Tibial artery (tissue), 4 donors: ENCODE data around the gene FH.

Source experiments
- DNase-seq, 2 donors: peaks; one replicate each; pipeline ENCODE4 v3.0.0-alpha.2; 2019
- H3K27ac ChIP-seq, 2 donors: fragments of 200-600 bp; sonication (generic) in 1 of 2; 1 replicate in 1 of 2; 2 replicates in 1 of 2; pipeline ENCODE4 v1.5.1; 2018 to 2019; ENCODE audit warnings: mild to moderate bottlenecking in 1 of 2
- H3K27me3 ChIP-seq, 2 donors: fragments of 200-600 bp; sonication (generic) in 1 of 2; one replicate each; pipeline versions ENCODE4 v1.5.1 to v1.6.0; 2016 to 2019
- H3K36me3 ChIP-seq, 3 donors: fragments of 200-600 bp; sonication (generic) in 2 of 3; one replicate each; pipeline ENCODE4 v1.5.1; 2016 to 2019; ENCODE audit warnings: mild to moderate bottlenecking in 2 of 3
- H3K4me1 ChIP-seq, 4 donors: fragments of 200-600 bp; sonication (generic) in 2 of 4; 1 replicate in 3 of 4; 2 replicates in 1 of 4; pipeline ENCODE4 v1.5.1; 2016 to 2019
- H3K4me3 ChIP-seq, 2 donors: fragments of 200-600 bp; sonication (generic) in 1 of 2; 1 replicate in 1 of 2; 2 replicates in 1 of 2; pipeline ENCODE4 v1.5.1; 2018 to 2019; ENCODE audit warnings: mild to moderate bottlenecking in 2 of 2
- H3K9me3 ChIP-seq, 3 donors: fragments of 200-600 bp; sonication (generic) in 1 of 3; one replicate each; pipeline ENCODE4 v1.5.1; 2016 to 2019
- CTCF ChIP-seq, 2 experiments: fragments of 200-600 bp in 1 of 2; fragments of 450-650 bp in 1 of 2; IDR thresholded peaks; one replicate each; pipeline ENCODE4 v1.5.1; 2017 to 2019; ENCODE audit warnings: antibody characterized with exemption in 2 of 2, mild to moderate bottlenecking in 1 of 2, moderate library complexity in 1 of 2
- intact Hi-C: fragments of 100-400 bp; cut with DNase I; formaldehyde crosslinking; loops from one replicate; pipeline ENCODE4 v1.15.0; 2023; ENCODE audit warnings: low total_unique reads

Gene FH

GRCh38 chr1:241520080-241520465, 518 bp upstream of the FH start:
- Histone ChIP-seq H3K4me1 (peaks cover 0 to 17% (median 8%) of the 10 kb centered on the region in 4 donors), H3K9me3 (no peaks in the 10 kb centered on the region), H3K27ac (peak overlapping the region; percentile 83 to 93), H3K36me3 (no peaks in the 10 kb centered on the region), H3K4me3 (peak overlapping the region; percentile 80 to 91), H3K27me3 (no peaks in the 10 kb centered on the region)
- no peak for DNase-seq
- intact Hi-C loops: no loop called here
- TF ChIP-seq CTCF (IDR thresholded peaks at IDR 0.05): no peak

GRCh38 chr1:241518476-241519307, 863 bp downstream of the FH start:
- intact Hi-C loops: no loop called here
- Histone ChIP-seq H3K4me1 (peaks cover 0 to 17% (median 8%) of the 10 kb centered on the region in 4 donors), H3K36me3 (no peaks in the 10 kb centered on the region), H3K4me3 (peak overlapping the region; percentile 80 to 91), H3K27ac (peak overlapping the region; percentile 83 to 93), H3K9me3 (no peaks in the 10 kb centered on the region), H3K27me3 (no peaks in the 10 kb centered on the region)
- peak in 1 of 2 donors; percentile 21 for DNase-seq
- TF ChIP-seq CTCF (IDR thresholded peaks at IDR 0.05): no peak

- H3K4me1 ChIP-seq: peaks cover 0 to 11% (median 5%) of the 10 kb centered on the region in 4 donors
- no peak for TF ChIP-seq CTCF (IDR thresholded peaks at IDR 0.05)
- no peaks in the 10 kb centered on the region for H3K27me3 ChIP-seq
- intact Hi-C loops: no loop called here
- DNase-seq: no peak
- no peaks in the 10 kb centered on the region for H3K9me3 ChIP-seq
- no peak overlapping the region for H3K4me3 ChIP-seq
- H3K36me3 ChIP-seq: peaks cover 30 to 47% (median 31%) of the 10 kb centered on the region in 3 donors
- no peak overlapping the region for H3K27ac ChIP-seq
Observed at GRCh38 chr1:241513378-241513777, 6.2 kb downstream of the FH start.

- H3K27me3 ChIP-seq: no peaks in the 10 kb centered on the region
- no peak overlapping the region for H3K27ac ChIP-seq
- no peaks in the 10 kb centered on the region for H3K9me3 ChIP-seq
- H3K4me3 ChIP-seq: no peak overlapping the region
- no peaks in the 10 kb centered on the region for H3K4me1 ChIP-seq
- intact Hi-C loops: no loop called here
- H3K36me3 ChIP-seq: peaks cover 77 to 89% (median 79%) of the 10 kb centered on the region in 3 donors
- no peak for TF ChIP-seq CTCF (IDR thresholded peaks at IDR 0.05)
- no peak for DNase-seq
Observed at GRCh38 chr1:241507189-241507863, 12.2 kb downstream of the FH start.

- intact Hi-C loops: no loop called here
- no peak overlapping the region for H3K27ac ChIP-seq
Observed at GRCh38 chr1:241503444-241503843, 16.1 kb downstream of the FH start.

More at GRCh38 chr1:241503444-241503843, 16.1 kb downstream of the FH start:
- no peak overlapping the region for H3K4me3 ChIP-seq
- peaks cover 74 to 89% (median 75%) of the 10 kb centered on the region in 3 donors for H3K36me3 ChIP-seq
- H3K27me3 ChIP-seq: no peaks in the 10 kb centered on the region
- DNase-seq: no peak
- no peaks in the 10 kb centered on the region for H3K4me1 ChIP-seq
- TF ChIP-seq CTCF (IDR thresholded peaks at IDR 0.05): no peak
- no peaks in the 10 kb centered on the region for H3K9me3 ChIP-seq
